Measurements from ENCODE around the gene PITX3. TPM values are rescaled to one million over a fixed set of nuclear protein-coding genes. Genes with fewer than 3 reads are reported as not detected.
A peak's percentile ranks its signal among the peaks of the same experiment; 100 is the strongest.

Gene PITX3
- total and polyA plus RNA-seq, 7 donors: 2.0 to 9.7 (median 7.6) TPM

DNA sequence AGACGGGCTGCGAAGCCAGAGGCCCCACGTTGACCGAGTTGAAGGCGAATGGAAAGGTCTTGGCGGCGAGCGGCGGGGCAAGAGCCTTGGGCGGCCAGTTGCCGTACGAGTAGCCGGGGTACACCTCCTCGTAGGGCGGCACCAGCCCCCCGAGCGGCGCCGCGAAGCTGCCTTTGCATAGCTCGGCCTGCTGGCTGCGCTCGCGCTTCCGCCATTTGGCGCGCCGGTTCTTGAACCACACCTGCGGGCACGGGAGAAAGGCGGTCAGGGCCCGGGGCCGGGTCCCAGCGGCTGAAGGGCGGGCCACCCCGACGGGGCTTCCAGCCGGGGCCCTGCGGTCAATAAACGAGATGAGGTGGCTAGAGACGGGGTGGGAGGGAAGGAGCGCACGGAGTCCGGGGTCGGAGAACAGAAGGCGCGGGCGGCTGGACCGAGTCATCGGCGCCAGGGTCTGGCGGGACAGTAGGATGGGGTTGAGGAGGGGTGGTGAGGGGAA is 10.4 kb downstream of the PITX3 start:
- Histone ChIP-seq H3K27ac (peak overlapping the region; percentile 5), H3K9me3 (no peaks in the 10 kb centered on the region), H3K4me3 (peak overlapping the region; percentile 60), H3K27me3 (ENCODE audit: insufficient read depth in 3 of 3, low read length in 2 of 3) (peaks cover 0 to 7% (median 0%) of the 10 kb centered on the region in 3 donors), H3K4me1 (peaks cover 29% of the 10 kb centered on the region), H3K36me3 (ENCODE audit: insufficient read depth in 1 of 2, low read depth in 1 of 2) (no peaks in the 10 kb centered on the region)
- WGBS, 3 donors: 39 to 52% (median 41%) methylated on average over 51 to 52 of the region's 52 CpGs
- TF ChIP-seq, protein P1, sequence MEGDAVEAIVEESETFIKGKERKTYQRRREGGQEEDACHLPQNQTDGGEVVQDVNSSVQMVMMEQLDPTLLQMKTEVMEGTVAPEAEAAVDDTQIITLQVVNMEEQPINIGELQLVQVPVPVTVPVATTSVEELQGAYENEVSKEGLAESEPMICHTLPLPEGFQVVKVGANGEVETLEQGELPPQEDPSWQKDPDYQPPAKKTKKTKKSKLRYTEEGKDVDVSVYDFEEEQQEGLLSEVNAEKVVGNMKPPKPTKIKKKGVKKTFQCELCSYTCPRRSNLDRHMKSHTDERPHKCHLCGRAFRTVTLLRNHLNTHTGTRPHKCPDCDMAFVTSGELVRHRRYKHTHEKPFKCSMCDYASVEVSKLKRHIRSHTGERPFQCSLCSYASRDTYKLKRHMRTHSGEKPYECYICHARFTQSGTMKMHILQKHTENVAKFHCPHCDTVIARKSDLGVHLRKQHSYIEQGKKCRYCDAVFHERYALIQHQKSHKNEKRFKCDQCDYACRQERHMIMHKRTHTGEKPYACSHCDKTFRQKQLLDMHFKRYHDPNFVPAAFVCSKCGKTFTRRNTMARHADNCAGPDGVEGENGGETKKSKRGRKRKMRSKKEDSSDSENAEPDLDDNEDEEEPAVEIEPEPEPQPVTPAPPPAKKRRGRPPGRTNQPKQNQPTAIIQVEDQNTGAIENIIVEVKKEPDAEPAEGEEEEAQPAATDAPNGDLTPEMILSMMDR (IDR thresholded peaks at IDR 0.05): no peak
- intact Hi-C loops (cut with DNase I): no loop called here
- ATAC-seq (no peak), DNase-seq (peak; percentile 40 to 58)

DNA sequence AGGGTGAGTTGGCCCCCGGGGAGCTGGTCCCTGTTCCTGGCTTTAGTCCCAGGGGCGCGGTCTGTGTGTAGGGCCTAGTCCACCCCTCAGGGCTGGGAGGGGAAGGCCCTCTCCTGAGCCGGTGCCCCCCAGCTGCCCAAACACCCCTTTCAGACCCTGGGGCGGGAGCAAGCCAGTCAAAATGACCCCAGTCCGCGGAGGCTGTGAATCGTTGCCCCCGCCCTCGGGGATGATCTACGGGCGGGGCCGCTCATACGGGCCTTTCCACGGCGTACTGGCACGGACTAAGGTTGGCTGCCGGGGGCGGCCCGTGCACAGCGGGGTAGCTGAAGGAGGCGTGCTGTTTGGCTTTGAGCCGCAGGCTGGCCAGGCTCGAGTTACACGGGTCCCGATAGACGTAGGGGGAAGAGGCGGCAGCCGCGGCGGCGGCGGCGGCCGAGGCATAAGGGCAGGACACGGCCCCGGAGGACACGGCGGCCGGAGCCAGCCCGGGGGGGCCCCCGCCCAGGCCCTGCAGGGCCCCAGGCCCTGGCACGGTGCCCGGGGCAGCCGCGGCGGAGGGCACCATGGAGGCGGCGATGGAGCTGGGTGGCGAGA is 10.9 kb downstream of the PITX3 start:
- Histone ChIP-seq H3K27ac (peak overlapping the region; percentile 5), H3K9me3 (no peaks in the 10 kb centered on the region), H3K36me3 (ENCODE audit: insufficient read depth in 1 of 2, low read depth in 1 of 2) (no peaks in the 10 kb centered on the region), H3K4me1 (peaks cover 29% of the 10 kb centered on the region), H3K4me3 (peak overlapping the region; percentile 60), H3K27me3 (ENCODE audit: insufficient read depth in 3 of 3, low read length in 2 of 3) (peaks cover 0 to 7% (median 0%) of the 10 kb centered on the region in 3 donors)
- DNase-seq (peak; percentile 68 to 88), ATAC-seq (peak; percentile 47 to 76 (median 68))
- intact Hi-C loops (cut with DNase I): no loop called here
- WGBS, 3 donors: 2 to 18% (median 4%) methylated on average over 38 to 50 of the region's 50 CpGs
- TF ChIP-seq, protein P1 (IDR thresholded peaks at IDR 0.05): no peak

DNA sequence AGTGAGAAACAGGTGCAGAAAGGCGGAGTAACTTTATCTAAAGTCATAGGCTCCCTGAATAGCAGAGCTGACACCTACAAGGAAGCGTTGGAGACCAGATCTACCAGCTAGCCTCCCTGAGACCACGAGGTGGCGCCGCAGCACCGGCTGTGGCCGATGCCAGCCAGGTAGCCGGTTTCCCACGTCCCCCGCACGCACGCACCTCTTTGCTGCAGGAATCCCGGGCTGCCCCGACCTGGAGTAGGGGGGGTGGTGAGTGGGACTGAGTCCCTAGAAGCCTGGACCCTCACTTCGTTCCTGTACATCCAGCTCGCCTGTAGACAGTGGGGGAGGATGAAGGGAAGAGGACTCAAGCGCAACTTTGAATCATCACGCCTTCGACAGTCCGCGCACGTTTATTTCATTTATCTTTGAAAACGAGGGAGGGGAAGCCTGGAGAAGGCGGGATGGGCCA is 11.5 kb downstream of the PITX3 start:
- Histone ChIP-seq H3K27me3 (ENCODE audit: insufficient read depth in 3 of 3, low read length in 2 of 3) (peaks cover 0 to 7% (median 0%) of the 10 kb centered on the region in 3 donors), H3K27ac (peak overlapping the region; percentile 5), H3K4me3 (peak overlapping the region; percentile 60), H3K4me1 (peaks cover 29% of the 10 kb centered on the region), H3K36me3 (ENCODE audit: insufficient read depth in 1 of 2, low read depth in 1 of 2) (no peaks in the 10 kb centered on the region), H3K9me3 (no peaks in the 10 kb centered on the region)
- DNase-seq (peak; percentile 83 to 92), ATAC-seq (peak; percentile 59 to 84 (median 75))
- intact Hi-C loops (cut with DNase I): loop anchor here (1.0 to 10.0 kb wide), 3 partner anchors 55 to 123 kb away; no protein-coding TSS in a partner anchor
- TF ChIP-seq, protein P1 (IDR thresholded peaks at IDR 0.05): peak; percentile 97
- WGBS, 3 donors: 4 to 10% (median 6%) methylated on average over 24 of the region's 24 CpGs

DNA sequence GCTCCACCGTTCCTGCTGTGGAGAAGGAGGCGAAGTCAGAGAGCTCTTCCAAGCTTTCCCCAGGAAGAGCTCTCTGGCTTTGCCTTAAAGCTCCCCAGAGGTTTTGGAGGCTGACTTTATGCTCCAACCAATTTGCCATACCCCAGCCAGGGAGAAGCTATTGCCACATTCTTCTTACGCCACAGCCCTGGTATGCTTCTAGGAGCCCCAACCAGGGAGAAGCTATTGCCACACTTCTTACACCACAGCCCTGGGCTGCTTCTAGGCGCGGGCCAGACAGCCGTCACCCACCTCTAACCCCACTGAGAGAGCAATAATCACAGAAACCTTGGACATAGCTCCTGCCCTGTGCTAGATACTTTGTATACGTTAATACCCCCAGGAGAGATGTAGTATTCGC is 14.3 kb downstream of the PITX3 start:
- H3K27me3 ChIP-seq (ENCODE audit: insufficient read depth in 3 of 3, low read length in 2 of 3): peaks cover 0 to 7% (median 0%) of the 10 kb centered on the region in 3 donors
- H3K4me1 ChIP-seq: peaks cover 22% of the 10 kb centered on the region
- no peak overlapping the region for H3K4me3 ChIP-seq
- H3K27ac ChIP-seq: no peak overlapping the region
- TF ChIP-seq, protein P1 (IDR thresholded peaks at IDR 0.05): no peak
- H3K9me3 ChIP-seq: no peaks in the 10 kb centered on the region
- WGBS, 3 donors: 51 to 63% (median 53%) methylated on average over 8 of the region's 8 CpGs
- DNase-seq (peak in 1 of 2 donors; percentile 62), ATAC-seq (peak in 3 of 4 donors; percentile 15 to 31 (median 25))
- H3K36me3 ChIP-seq (ENCODE audit: insufficient read depth in 1 of 2, low read depth in 1 of 2): no peaks in the 10 kb centered on the region
- intact Hi-C loops (cut with DNase I): loop anchor here (2.0 to 10.0 kb wide), 2 partner anchors 52 to 56 kb away; no protein-coding TSS in a partner anchor
